Nephron progenitor cell (in vitro differentiated cells): ENCODE data around the gene KIF3A.

Experiments used
- DNase-seq: peaks from one replicate; pipeline ENCODE4 v3.0.0; 2021
- H3K27ac Mint-ChIP-seq: 2 replicates; pipeline ENCODE4 v1.8.0; 2021; ENCODE audit warnings: mild to moderate bottlenecking, moderate library complexity, mixed read lengths
- H3K27me3 Mint-ChIP-seq: 2 replicates; pipeline ENCODE4 v1.8.0; 2021; ENCODE audit warnings: mild to moderate bottlenecking, low read depth, mixed read lengths; ENCODE audit not compliant: poor library complexity
- H3K36me3 Mint-ChIP-seq: 2 replicates; pipeline ENCODE4 v1.8.0; 2021; ENCODE audit warnings: low read depth, mixed read lengths
- H3K4me1 Mint-ChIP-seq: 2 replicates; pipeline ENCODE4 v1.8.0; 2021; ENCODE audit warnings: mixed read lengths
- H3K4me3 Mint-ChIP-seq: 2 replicates; pipeline ENCODE4 v1.8.0; 2021; ENCODE audit warnings: mild to moderate bottlenecking, moderate library complexity, mixed read lengths
- H3K9me3 Mint-ChIP-seq: 2 replicates; pipeline ENCODE4 v1.8.0; 2021; ENCODE audit warnings: mild to moderate bottlenecking, moderate library complexity, mixed read lengths
- TF ChIP-seq, protein P1 (sequence below): fragments of 200-600 bp; sonication (generic); IDR thresholded peaks from 2 replicates; pipeline ENCODE4 v1.5.0; 2021; ENCODE audit warnings: antibody characterized with exemption

KIF3A gene

DNA sequence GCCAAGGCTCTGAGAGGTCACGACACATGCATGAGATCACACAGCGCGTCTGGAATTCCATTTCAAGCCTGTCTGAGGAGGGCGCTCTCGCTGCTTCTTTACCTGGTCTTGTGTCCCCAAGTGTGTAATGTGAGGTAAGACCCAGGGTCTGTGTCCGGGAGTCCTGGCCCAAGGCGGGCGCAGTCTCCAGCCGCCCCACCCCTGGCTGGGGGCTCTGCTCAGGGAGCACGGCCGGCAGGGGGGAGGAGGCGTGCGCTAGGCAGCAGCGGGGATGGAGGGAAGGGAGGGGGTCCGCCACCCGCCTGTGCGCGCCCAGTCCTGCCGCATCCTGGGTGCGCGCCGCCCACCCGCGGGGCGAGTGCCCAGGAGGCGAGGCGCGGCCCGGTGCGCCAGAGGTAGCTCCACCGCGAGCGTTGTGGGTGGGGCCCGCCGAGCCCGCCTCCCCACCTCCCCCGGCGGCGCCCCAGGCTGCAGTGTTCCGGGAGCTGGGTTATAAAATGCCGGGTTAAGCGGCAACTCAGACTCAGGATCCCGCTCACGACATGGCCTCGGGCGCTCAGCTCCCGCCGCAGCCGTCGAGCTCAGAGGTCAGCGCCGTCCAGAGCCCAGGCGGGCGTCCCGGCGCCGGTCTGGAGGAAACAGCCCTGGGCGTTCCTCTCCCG lies 9.7 kb upstream of the KIF3A start, which contains the start of gene CCNI2:
Gene CCNI2 (plus strand): TSS at position 473 of the 662 bp plus-strand sequence. CDS start 70 bp downstream, at position 543.
- H3K4me1 Mint-ChIP-seq, result no peaks in the 10 kb centered on the region
- DNase-seq, result no peak
- TF ChIP-seq, protein P1, sequence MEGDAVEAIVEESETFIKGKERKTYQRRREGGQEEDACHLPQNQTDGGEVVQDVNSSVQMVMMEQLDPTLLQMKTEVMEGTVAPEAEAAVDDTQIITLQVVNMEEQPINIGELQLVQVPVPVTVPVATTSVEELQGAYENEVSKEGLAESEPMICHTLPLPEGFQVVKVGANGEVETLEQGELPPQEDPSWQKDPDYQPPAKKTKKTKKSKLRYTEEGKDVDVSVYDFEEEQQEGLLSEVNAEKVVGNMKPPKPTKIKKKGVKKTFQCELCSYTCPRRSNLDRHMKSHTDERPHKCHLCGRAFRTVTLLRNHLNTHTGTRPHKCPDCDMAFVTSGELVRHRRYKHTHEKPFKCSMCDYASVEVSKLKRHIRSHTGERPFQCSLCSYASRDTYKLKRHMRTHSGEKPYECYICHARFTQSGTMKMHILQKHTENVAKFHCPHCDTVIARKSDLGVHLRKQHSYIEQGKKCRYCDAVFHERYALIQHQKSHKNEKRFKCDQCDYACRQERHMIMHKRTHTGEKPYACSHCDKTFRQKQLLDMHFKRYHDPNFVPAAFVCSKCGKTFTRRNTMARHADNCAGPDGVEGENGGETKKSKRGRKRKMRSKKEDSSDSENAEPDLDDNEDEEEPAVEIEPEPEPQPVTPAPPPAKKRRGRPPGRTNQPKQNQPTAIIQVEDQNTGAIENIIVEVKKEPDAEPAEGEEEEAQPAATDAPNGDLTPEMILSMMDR, result no peak
- H3K36me3 Mint-ChIP-seq, result no peaks in the 10 kb centered on the region
- peak within 1 kb of the TSS; percentile 75 for H3K4me3 Mint-ChIP-seq
- H3K9me3 Mint-ChIP-seq, result peaks cover 7% of the 10 kb centered on the region
- no peak within 1 kb of the TSS for H3K27ac Mint-ChIP-seq
- H3K27me3 Mint-ChIP-seq, result peaks cover 99% of the 10 kb centered on the region

DNA sequence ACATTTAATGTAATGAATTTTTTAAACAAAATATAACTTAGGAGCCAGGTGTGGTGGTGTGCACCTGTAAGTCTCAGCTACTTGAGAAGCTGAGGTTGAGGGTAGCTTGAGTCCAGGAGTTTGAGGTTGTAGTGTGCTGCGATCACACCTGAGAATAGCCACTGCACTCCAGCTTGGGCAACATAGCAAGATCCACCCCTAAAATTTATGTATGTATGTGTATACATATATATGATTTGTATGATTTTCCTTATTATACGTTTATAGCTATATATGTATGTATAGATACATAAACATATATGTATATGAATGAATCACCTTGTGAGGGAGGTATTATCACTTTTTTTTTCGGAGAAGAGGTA lies 9.2 kb upstream of the KIF3A start:
- no peak for DNase-seq
- Mint-ChIP-seq H3K27me3 (peaks cover 99% of the 10 kb centered on the region), H3K36me3 (no peaks in the 10 kb centered on the region), H3K9me3 (peaks cover 12% of the 10 kb centered on the region), H3K4me1 (no peaks in the 10 kb centered on the region), H3K4me3 (peak overlapping the region; percentile 75), H3K27ac (no peak overlapping the region)
- TF ChIP-seq, protein P1, result no peak

DNA sequence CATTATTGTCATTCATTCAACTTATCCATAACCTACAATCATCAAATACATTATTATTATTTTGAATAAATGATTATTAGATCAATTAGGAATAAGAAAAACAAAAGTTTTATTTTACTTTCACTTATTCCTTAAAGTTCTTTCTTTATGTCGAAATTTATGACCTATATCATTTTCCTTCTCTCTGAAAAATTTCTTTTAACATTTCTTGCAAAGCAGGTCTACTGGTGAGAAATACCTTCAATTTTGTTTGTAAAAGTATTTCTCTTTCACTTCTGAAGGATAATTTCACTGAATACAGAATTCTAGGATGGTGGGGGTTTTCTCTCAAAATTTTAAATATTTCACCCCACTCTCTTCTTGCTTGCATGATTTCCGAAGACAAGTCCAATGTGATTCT lies 7.3 kb upstream of the KIF3A start:
- Mint-ChIP-seq H3K4me3 (no peak overlapping the region), H3K9me3 (peaks cover 16% of the 10 kb centered on the region), H3K4me1 (no peaks in the 10 kb centered on the region), H3K27ac (no peak overlapping the region), H3K27me3 (peaks cover 95% of the 10 kb centered on the region), H3K36me3 (no peaks in the 10 kb centered on the region)
- no peak for DNase-seq
- TF ChIP-seq, protein P1, result no peak

DNA sequence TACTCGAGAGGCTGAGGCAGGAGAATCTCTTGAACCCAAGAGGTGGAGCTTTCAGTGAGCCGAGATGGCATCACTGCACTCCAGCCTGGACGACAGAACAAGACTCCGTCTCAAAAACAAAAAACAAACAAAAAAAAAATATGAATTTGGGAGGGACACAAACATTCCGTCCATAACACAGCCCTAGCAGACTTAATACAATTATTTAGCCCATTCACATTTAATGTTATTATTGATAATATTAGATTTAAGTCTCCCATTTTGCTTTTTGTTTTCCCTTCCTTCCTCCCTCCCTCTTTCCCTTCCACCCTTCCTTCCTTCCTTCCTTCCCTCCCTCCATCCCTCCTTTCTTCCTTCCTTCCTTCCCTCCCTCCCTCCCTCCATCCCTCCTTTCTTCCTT lies 5.3 kb upstream of the KIF3A start:
- no peaks in the 10 kb centered on the region for H3K36me3 Mint-ChIP-seq
- TF ChIP-seq, protein P1, result no peak
- no peak for DNase-seq
- no peak overlapping the region for H3K27ac Mint-ChIP-seq
- H3K9me3 Mint-ChIP-seq, result peaks cover 16% of the 10 kb centered on the region
- peaks cover 8% of the 10 kb centered on the region for H3K4me1 Mint-ChIP-seq
- H3K4me3 Mint-ChIP-seq, result no peak overlapping the region
- peaks cover 87% of the 10 kb centered on the region for H3K27me3 Mint-ChIP-seq

DNA sequence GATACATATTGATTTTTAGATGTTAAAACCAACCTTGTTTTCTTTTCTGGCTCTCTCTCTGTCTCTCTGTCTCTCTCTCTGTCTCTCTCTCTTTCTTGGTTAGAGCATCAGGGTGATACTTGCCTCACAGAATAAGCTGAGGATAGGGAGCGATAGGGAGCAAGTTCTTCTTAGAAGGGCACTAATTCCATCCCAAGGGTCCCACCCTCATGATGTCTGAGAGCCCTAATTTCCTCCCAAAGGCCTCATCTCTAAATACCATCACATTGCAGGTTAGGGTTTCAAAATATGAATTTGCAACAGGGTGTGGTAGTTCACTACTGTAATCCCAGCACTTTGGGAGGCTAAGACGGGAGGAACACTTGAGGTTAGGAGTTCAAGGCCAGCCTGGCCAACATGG lies 4.8 kb upstream of the KIF3A start:
- H3K36me3 Mint-ChIP-seq, result no peaks in the 10 kb centered on the region
- H3K4me3 Mint-ChIP-seq, result no peak overlapping the region
- TF ChIP-seq, protein P1, result no peak
- peaks cover 86% of the 10 kb centered on the region for H3K27me3 Mint-ChIP-seq
- peaks cover 16% of the 10 kb centered on the region for H3K9me3 Mint-ChIP-seq
- peaks cover 10% of the 10 kb centered on the region for H3K4me1 Mint-ChIP-seq
- DNase-seq, result no peak
- H3K27ac Mint-ChIP-seq, result no peak overlapping the region

DNA sequence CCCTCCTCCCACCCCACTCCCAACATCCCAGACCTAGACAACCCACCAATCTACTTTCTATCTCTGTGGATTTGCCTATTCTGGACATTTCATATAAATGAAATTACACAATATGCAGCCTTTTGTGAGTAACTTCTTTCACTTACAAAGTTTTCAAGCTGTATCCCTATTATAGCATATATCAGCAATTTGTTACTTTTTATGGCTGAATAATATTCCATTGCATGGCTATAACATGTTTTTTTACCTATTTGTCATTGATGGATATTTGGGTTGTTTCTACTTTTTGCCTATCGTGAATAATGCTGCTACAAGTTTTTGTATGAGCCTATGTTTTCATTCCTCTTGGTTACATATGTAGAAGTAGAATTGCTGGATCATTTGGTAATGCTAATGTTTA lies 1.9 kb upstream of the KIF3A start:
- H3K4me3 Mint-ChIP-seq, result no peak overlapping the region
- TF ChIP-seq, protein P1, result no peak
- no peak for DNase-seq
- H3K4me1 Mint-ChIP-seq, result peaks cover 25% of the 10 kb centered on the region
- no peak overlapping the region for H3K27ac Mint-ChIP-seq
- peaks cover 1% of the 10 kb centered on the region for H3K36me3 Mint-ChIP-seq
- peaks cover 16% of the 10 kb centered on the region for H3K9me3 Mint-ChIP-seq
- H3K27me3 Mint-ChIP-seq, result peaks cover 56% of the 10 kb centered on the region
